Measurements from ENCODE around the gene CHN2.

- TF ChIP-seq CTCF (conservative IDR thresholded peaks at IDR 0.05; ENCODE audit: low read depth, low read length) (no peak), EZH2phosphoT487 (IDR thresholded peaks at IDR 0.05; ENCODE audit: borderline replicate concordance, low read length) (no peak), EZH2 (IDR thresholded peaks at IDR 0.05; ENCODE audit: low read length, unreplicated experiment) (no peak)
These were observed 317.3 kb downstream of the CHN2 start for GRCh38 chr7:29511851-29512250.
